PC-3 (cell line): ENCODE measurements around the gene BAIAP2L1. TPM values are rescaled to one million over a fixed set of nuclear protein-coding genes. Genes with fewer than 3 reads are reported as not detected.

ENCODE experiments used
- ATAC-seq: fragments of 200-7000 bp; cut with Tn5 transposase; 2 replicates; pipeline ENCODE4 v1.9.1; 2020; ENCODE audit warnings: mild to moderate bottlenecking, moderate library complexity
- BruUV-seq: library from RNA; stranded (reverse); fragments of 400-500 nt; replicated peaks from 2 replicates; lab custom pipeline; 2021; lab: Mats Ljungman, UMichigan
- CTCF ChIA-PET: fragments of 300-600 bp; sonication (Branson Sonifier 250); formaldehyde crosslinking; loops from one replicate; lab custom pipeline; 2022; ENCODE audit warnings: antibody characterized with exemption; lab: Charles Lee
- POLR2A ChIA-PET: fragments of 300-600 bp; sonication (Branson Sonifier 250); formaldehyde crosslinking; loops from one replicate; lab custom pipeline; 2022; ENCODE audit warnings: antibody characterized with exemption; ENCODE audit not compliant: unreplicated experiment; lab: Charles Lee
- DNase-seq: peaks from one replicate; pipeline ENCODE4 v3.0.0-alpha.2; 2015
- H2AFZ ChIP-seq: fragments of 300-600 bp; sonication (generic); 2 replicates; pipeline ENCODE4 v1.6.0; 2016; ENCODE audit warnings: antibody characterized with exemption, low read length
- H3F3A ChIP-seq: fragments of 300-600 bp; sonication (generic); one replicate; pipeline ENCODE4 v1.6.0; 2017; ENCODE audit warnings: antibody characterized with exemption, low read length, control low read depth, mild to moderate bottlenecking; ENCODE audit not compliant: unreplicated experiment
- H3K27ac ChIP-seq: fragments of 300-600 bp; sonication (generic); 2 replicates; pipeline ENCODE4 v1.5.1; 2016; ENCODE audit warnings: mild to moderate bottlenecking, low read length
- H3K27me3 ChIP-seq: fragments of 300-600 bp; sonication (generic); 2 replicates; pipeline ENCODE4 v1.6.1; 2016; ENCODE audit warnings: low read length, mixed read lengths
- H3K36me3 ChIP-seq: fragments of 300-600 bp; sonication (generic); 2 replicates; pipeline ENCODE4 v1.6.1; 2016; ENCODE audit warnings: low read depth, mixed run types, low read length, mixed read lengths
- H3K4me1 ChIP-seq: fragments of 300-600 bp; sonication (generic); 2 replicates; pipeline ENCODE4 v1.5.1; 2016; ENCODE audit warnings: low read length; ENCODE audit not compliant: insufficient read depth
- H3K4me2 ChIP-seq: fragments of 300-600 bp; sonication (generic); 2 replicates; pipeline ENCODE4 v1.6.0; 2016; ENCODE audit warnings: low read length
- H3K4me3 ChIP-seq: fragments of 300-600 bp; sonication (generic); 2 replicates; pipeline ENCODE4 v1.5.1; 2016; ENCODE audit warnings: mild to moderate bottlenecking, low read length, mixed read lengths
- H3K79me2 ChIP-seq: fragments of 300-600 bp; sonication (generic); 2 replicates; pipeline ENCODE4 v1.6.1; 2017; ENCODE audit warnings: low read length, mixed read lengths
- H3K9ac ChIP-seq: fragments of 300-600 bp; sonication (generic); 2 replicates; pipeline ENCODE4 v1.6.0; 2016; ENCODE audit warnings: mild to moderate bottlenecking, low read length
- H3K9me2 ChIP-seq: fragments of 300-600 bp; sonication (generic); replicated peaks from 2 replicates; pipeline ENCODE4 v1.6.1; 2016; ENCODE audit warnings: mixed run types, low read length, mixed read lengths
- H3K9me3 ChIP-seq: fragments of 300-600 bp; sonication (generic); 2 replicates; pipeline ENCODE4 v1.6.1; 2016; ENCODE audit warnings: low read length, mixed read lengths
- H4K20me1 ChIP-seq: fragments of 300-600 bp; sonication (generic); 2 replicates; pipeline ENCODE4 v1.6.1; 2016; ENCODE audit warnings: low read length, mixed read lengths
- CTCF ChIP-seq: fragments of 300-600 bp; sonication (generic); conservative IDR thresholded peaks from 2 replicates; pipeline ENCODE4 v1.5.1; 2017; ENCODE audit warnings: antibody characterized with exemption, low read depth, mild to moderate bottlenecking, low read length
- EZH2 ChIP-seq: fragments of 300-600 bp; sonication (generic); IDR thresholded peaks from one replicate; pipeline ENCODE4 v1.6.1; 2017; ENCODE audit warnings: antibody characterized with exemption, mild to moderate bottlenecking, low read length; ENCODE audit not compliant: unreplicated experiment
- EZH2phosphoT487 ChIP-seq: fragments of 300-600 bp; sonication (generic); IDR thresholded peaks from 2 replicates; pipeline ENCODE4 v1.6.1; 2018; ENCODE audit warnings: mild to moderate bottlenecking, antibody characterized with exemption, low read length, borderline replicate concordance
- intact Hi-C: fragments of 100-400 bp; cut with micrococcal nuclease; formaldehyde crosslinking; loops from 2 replicates; pipeline ENCODE4 v1.9.0; 2023
- total RNA-seq: library from RNA; depleted of rRNA; stranded (reverse); fragments of >200 nt; gene quantifications from 2 replicates; pipeline ENCODE4 v1.2.3, GENCODE V29; 2014

The BAIAP2L1 gene
- total RNA-seq, 1 experiment from 2014 or later = 18.9 TPM

- no peak overlapping the region for H3K27ac ChIP-seq
- no peak overlapping the region for H3K4me2 ChIP-seq
- ATAC-seq (no peak), DNase-seq (no peak)
- H3F3A ChIP-seq = no peaks in the 10 kb centered on the region
- ChIA-PET CTCF (no interaction called here), POLR2A (no interaction called here)
- no peaks in the 10 kb centered on the region for H3K27me3 ChIP-seq
- no peaks in the 10 kb centered on the region for H3K9me3 ChIP-seq
- no peak overlapping the region for H2AFZ ChIP-seq
- no peaks in the 10 kb centered on the region for H3K4me1 ChIP-seq
- TF ChIP-seq EZH2 (no peak), EZH2phosphoT487 (no peak), CTCF (no peak)
- no TSS peak for BruUV-seq
- H3K79me2 ChIP-seq = no peaks in the 10 kb centered on the region
- H4K20me1 ChIP-seq = no peaks in the 10 kb centered on the region
- H3K36me3 ChIP-seq = peaks cover 6% of the 10 kb centered on the region; the same call in 1 of the 2 replicates
- no peak overlapping the region for H3K9ac ChIP-seq
- intact Hi-C loops = no loop called here
- H3K9me2 ChIP-seq = no peaks in the 10 kb centered on the region
- no peak overlapping the region for H3K4me3 ChIP-seq
Measured at GRCh38 chr7:98300595-98301372, 100.1 kb downstream of the BAIAP2L1 start.

- DNase-seq (no peak), ATAC-seq (no peak)
- no peak overlapping the region for H3K27ac ChIP-seq
- intact Hi-C loops = loop anchor here (10.0 kb wide), 2 partner anchors 447 to 537 kb away; no protein-coding TSS in a partner anchor
- no peak overlapping the region for H2AFZ ChIP-seq
- H3K9me2 ChIP-seq = no peaks in the 10 kb centered on the region
- H3K4me2 ChIP-seq = no peak overlapping the region
- CTCF ChIA-PET = no interaction called here
- POLR2A ChIA-PET = no interaction called here
- H4K20me1 ChIP-seq = no peaks in the 10 kb centered on the region
- H3F3A ChIP-seq = no peaks in the 10 kb centered on the region
- peaks cover 7% of the 10 kb centered on the region for H3K36me3 ChIP-seq
- H3K27me3 ChIP-seq = no peaks in the 10 kb centered on the region
- no peaks in the 10 kb centered on the region for H3K4me1 ChIP-seq
- H3K9ac ChIP-seq = no peak overlapping the region
- no TSS peak for BruUV-seq
- H3K9me3 ChIP-seq = no peaks in the 10 kb centered on the region
- TF ChIP-seq CTCF (no peak), EZH2phosphoT487 (no peak), EZH2 (no peak)
- no peak overlapping the region for H3K4me3 ChIP-seq
- no peaks in the 10 kb centered on the region for H3K79me2 ChIP-seq
Measured at GRCh38 chr7:98297626-98298286, 103.1 kb downstream of the BAIAP2L1 start.

GRCh38 chr7:98296833-98297232 lies 104.1 kb downstream of the BAIAP2L1 start:
- Histone ChIP-seq H3K4me1 (no peaks in the 10 kb centered on the region), H3K4me2 (no peak overlapping the region), H3F3A (no peaks in the 10 kb centered on the region), H3K79me2 (no peaks in the 10 kb centered on the region; the same call in 1 of the 2 replicates), H3K36me3 (peaks cover 15% of the 10 kb centered on the region), H3K27me3 (no peaks in the 10 kb centered on the region), H3K9ac (no peak overlapping the region), H3K9me2 (no peaks in the 10 kb centered on the region), H3K9me3 (no peaks in the 10 kb centered on the region), H2AFZ (no peak overlapping the region), H4K20me1 (no peaks in the 10 kb centered on the region), H3K27ac (no peak overlapping the region), H3K4me3 (no peak overlapping the region)
- intact Hi-C loops = loop anchor here (10.0 kb wide), 2 partner anchors 448 to 538 kb away; no protein-coding TSS in a partner anchor
- no peak for ATAC-seq
- DNase-seq = no peak
- POLR2A ChIA-PET = no interaction called here
- no TSS peak for BruUV-seq
- CTCF ChIA-PET = no interaction called here
- no peak for TF ChIP-seq EZH2phosphoT487
- TF ChIP-seq EZH2 = no peak
- no peak for TF ChIP-seq CTCF
